ENCODE results near the gene ERN2. TPM values are rescaled to one million over a fixed set of nuclear protein-coding genes. Genes with fewer than 3 reads are reported as not detected.
"Not testable (repeated sequence)": the region's sequence is repeated elsewhere in the genome, so short reads cannot be mapped to it uniquely, and the experiment has no call there.

ERN2 gene
- total RNA-seq, 2 experiments from 2014 or later: not detected

GRCh38 chr16:23729503-23730424 lies 16.7 kb upstream of the ERN2 start:
- Mint-ChIP-seq H3K4me3 (no peak overlapping the region), H3K27me3 (peaks cover 13% of the 10 kb centered on the region), H3K4me1 (peaks cover 6% of the 10 kb centered on the region), H3K27ac (no peak overlapping the region), H3K9me3 (no peaks in the 10 kb centered on the region), H3K36me3 (no peaks in the 10 kb centered on the region)
- DNase-seq: no peak

- Mint-ChIP-seq H3K27me3 (peaks cover 23% of the 10 kb centered on the region), H3K4me1 (peaks cover 4% of the 10 kb centered on the region), H3K4me3 (no peak overlapping the region), H3K36me3 (peaks cover under 1% of the 10 kb centered on the region), H3K9me3 (peaks cover 2% of the 10 kb centered on the region), H3K27ac (no peak overlapping the region)
- DNase-seq: no peak
These were observed 15.1 kb upstream of the ERN2 start for GRCh38 chr16:23728112-23728477.

GRCh38 chr16:23726710-23727109 lies 13.7 kb upstream of the ERN2 start:
- Mint-ChIP-seq H3K36me3 (peaks cover 3% of the 10 kb centered on the region), H3K4me1 (peaks cover 4% of the 10 kb centered on the region), H3K9me3 (peaks cover 6% of the 10 kb centered on the region), H3K27ac (no peak overlapping the region), H3K4me3 (no peak overlapping the region), H3K27me3 (peaks cover 30% of the 10 kb centered on the region)
- no peak for DNase-seq

- no peak for DNase-seq
These were observed 11.7 kb upstream of the ERN2 start for GRCh38 chr16:23724785-23725131.

GRCh38 chr16:23724096-23724784 lies 11.2 kb upstream of the ERN2 start:
- DNase-seq: no peak
- Mint-ChIP-seq H3K27me3 (peaks cover 24% of the 10 kb centered on the region), H3K4me3 (no peak overlapping the region), H3K4me1 (peaks cover 4% of the 10 kb centered on the region), H3K27ac (no peak overlapping the region), H3K9me3 (peaks cover 7% of the 10 kb centered on the region), H3K36me3 (peaks cover 3% of the 10 kb centered on the region)

More at GRCh38 chr16:23724785-23725131, 11.7 kb upstream of the ERN2 start:
- peaks cover 7% of the 10 kb centered on the region for H3K9me3 Mint-ChIP-seq
- no peak overlapping the region for H3K27ac Mint-ChIP-seq
- peaks cover 4% of the 10 kb centered on the region for H3K4me1 Mint-ChIP-seq
- peaks cover 3% of the 10 kb centered on the region for H3K36me3 Mint-ChIP-seq
- H3K27me3 Mint-ChIP-seq: peaks cover 26% of the 10 kb centered on the region
- H3K4me3 Mint-ChIP-seq: no peak overlapping the region

- not testable (repeated sequence) for H3K27ac Mint-ChIP-seq, H3K4me3 Mint-ChIP-seq, H3K9me3 Mint-ChIP-seq, H3K36me3 Mint-ChIP-seq, H3K4me1 Mint-ChIP-seq, DNase-seq
- peaks cover 24% of the 10 kb centered on the region for H3K27me3 Mint-ChIP-seq
These were observed 9.7 kb upstream of the ERN2 start for GRCh38 chr16:23722613-23723240.

- no peak for DNase-seq
- H3K4me3 Mint-ChIP-seq: no peak overlapping the region
- no peaks in the 10 kb centered on the region for H3K36me3 Mint-ChIP-seq
- H3K27me3 Mint-ChIP-seq: peaks cover 44% of the 10 kb centered on the region
- H3K4me1 Mint-ChIP-seq: no peaks in the 10 kb centered on the region
- peaks cover 1% of the 10 kb centered on the region for H3K9me3 Mint-ChIP-seq
- H3K27ac Mint-ChIP-seq: no peak overlapping the region
These were observed 3.5 kb upstream of the ERN2 start for GRCh38 chr16:23716484-23716883.

GRCh38 chr16:23711785-23712184 lies 1.2 kb downstream of the ERN2 start:
- no peak overlapping the region for H3K27ac Mint-ChIP-seq
- no peak overlapping the region for H3K4me3 Mint-ChIP-seq
- no peak for DNase-seq
- H3K9me3 Mint-ChIP-seq: peaks cover 9% of the 10 kb centered on the region
- peaks cover 43% of the 10 kb centered on the region for H3K27me3 Mint-ChIP-seq
- no peaks in the 10 kb centered on the region for H3K4me1 Mint-ChIP-seq
- H3K36me3 Mint-ChIP-seq: no peaks in the 10 kb centered on the region

GRCh38 chr16:23710504-23710903 lies 2.5 kb downstream of the ERN2 start:
- no peak for DNase-seq
- H3K27me3 Mint-ChIP-seq: peaks cover 41% of the 10 kb centered on the region
- H3K4me1 Mint-ChIP-seq: no peaks in the 10 kb centered on the region
- H3K36me3 Mint-ChIP-seq: no peaks in the 10 kb centered on the region
- no peak overlapping the region for H3K4me3 Mint-ChIP-seq
- no peak overlapping the region for H3K27ac Mint-ChIP-seq
- H3K9me3 Mint-ChIP-seq: peaks cover 9% of the 10 kb centered on the region

GRCh38 chr16:23710008-23710407 lies 3.0 kb downstream of the ERN2 start:
- no peak overlapping the region for H3K4me3 Mint-ChIP-seq
- H3K9me3 Mint-ChIP-seq: peaks cover 9% of the 10 kb centered on the region
- H3K27me3 Mint-ChIP-seq: peaks cover 44% of the 10 kb centered on the region
- H3K27ac Mint-ChIP-seq: no peak overlapping the region
- H3K36me3 Mint-ChIP-seq: no peaks in the 10 kb centered on the region
- H3K4me1 Mint-ChIP-seq: no peaks in the 10 kb centered on the region
- no peak for DNase-seq

GRCh38 chr16:23709536-23709935 lies 3.5 kb downstream of the ERN2 start:
- H3K27me3 Mint-ChIP-seq: peaks cover 42% of the 10 kb centered on the region
- no peak for DNase-seq

GRCh38 chr16:23706439-23706838 lies 6.6 kb downstream of the ERN2 start:
- DNase-seq: no peak
- Mint-ChIP-seq H3K4me3 (no peak overlapping the region), H3K9me3 (peaks cover 13% of the 10 kb centered on the region), H3K36me3 (no peaks in the 10 kb centered on the region), H3K27ac (no peak overlapping the region), H3K4me1 (no peaks in the 10 kb centered on the region), H3K27me3 (peaks cover 24% of the 10 kb centered on the region)

More at GRCh38 chr16:23709536-23709935, 3.5 kb downstream of the ERN2 start:
- no peaks in the 10 kb centered on the region for H3K36me3 Mint-ChIP-seq
- peaks cover 9% of the 10 kb centered on the region for H3K9me3 Mint-ChIP-seq
- no peak overlapping the region for H3K4me3 Mint-ChIP-seq
- no peaks in the 10 kb centered on the region for H3K4me1 Mint-ChIP-seq
- no peak overlapping the region for H3K27ac Mint-ChIP-seq

GRCh38 chr16:23705517-23705902 lies 7.5 kb downstream of the ERN2 start:
- Mint-ChIP-seq H3K27ac (no peak overlapping the region), H3K9me3 (peaks cover 13% of the 10 kb centered on the region), H3K4me3 (no peak overlapping the region), H3K27me3 (peaks cover 18% of the 10 kb centered on the region), H3K4me1 (no peaks in the 10 kb centered on the region), H3K36me3 (no peaks in the 10 kb centered on the region)
- DNase-seq: no peak

- Mint-ChIP-seq H3K27me3 (peaks cover 18% of the 10 kb centered on the region), H3K27ac (no peak overlapping the region), H3K36me3 (no peaks in the 10 kb centered on the region), H3K4me3 (no peak overlapping the region), H3K9me3 (peaks cover 13% of the 10 kb centered on the region), H3K4me1 (no peaks in the 10 kb centered on the region)
- DNase-seq: no peak
These were observed 8.1 kb downstream of the ERN2 start for GRCh38 chr16:23704772-23705516.

- Mint-ChIP-seq H3K27ac (no peak overlapping the region), H3K36me3 (no peaks in the 10 kb centered on the region), H3K27me3 (peaks cover 14% of the 10 kb centered on the region), H3K4me1 (no peaks in the 10 kb centered on the region), H3K9me3 (peaks cover 4% of the 10 kb centered on the region), H3K4me3 (no peak overlapping the region)
- no peak for DNase-seq
These were observed 10.1 kb downstream of the ERN2 start for GRCh38 chr16:23702951-23703350.
